Right lobe of liver (tissue), 4 donors: ENCODE data around the gene OSBPL5.

Experiments
- POLR2A ChIP-seq: fragments of 450-650 bp; IDR thresholded peaks from one replicate; pipeline ENCODE4 v1.6.1; 2017; ENCODE audit warnings: antibody characterized with exemption, mild to moderate bottlenecking
- TF ChIP-seq, protein P1 (sequence below), 4 donors: fragments of 200-600 bp in 3 of 4; fragments of 450-650 bp in 1 of 4; IDR thresholded peaks; one replicate each; pipeline versions ENCODE4 v1.5.1 to v1.8.0; 2016 to 2022; ENCODE audit warnings: antibody characterized with exemption in 4 of 4, mild to moderate bottlenecking in 2 of 4
- donor health status: DM: no; HTN: no; CAD: no.
- donor health status: DM: no; HTN: no; CAD: no.
- donor health status: DM: no; HTN: yes; CAD: no.

GRCh38 chr11:3060436-3061025 lies 104.6 kb downstream of the OSBPL5 start:
- TF ChIP-seq, protein P1, sequence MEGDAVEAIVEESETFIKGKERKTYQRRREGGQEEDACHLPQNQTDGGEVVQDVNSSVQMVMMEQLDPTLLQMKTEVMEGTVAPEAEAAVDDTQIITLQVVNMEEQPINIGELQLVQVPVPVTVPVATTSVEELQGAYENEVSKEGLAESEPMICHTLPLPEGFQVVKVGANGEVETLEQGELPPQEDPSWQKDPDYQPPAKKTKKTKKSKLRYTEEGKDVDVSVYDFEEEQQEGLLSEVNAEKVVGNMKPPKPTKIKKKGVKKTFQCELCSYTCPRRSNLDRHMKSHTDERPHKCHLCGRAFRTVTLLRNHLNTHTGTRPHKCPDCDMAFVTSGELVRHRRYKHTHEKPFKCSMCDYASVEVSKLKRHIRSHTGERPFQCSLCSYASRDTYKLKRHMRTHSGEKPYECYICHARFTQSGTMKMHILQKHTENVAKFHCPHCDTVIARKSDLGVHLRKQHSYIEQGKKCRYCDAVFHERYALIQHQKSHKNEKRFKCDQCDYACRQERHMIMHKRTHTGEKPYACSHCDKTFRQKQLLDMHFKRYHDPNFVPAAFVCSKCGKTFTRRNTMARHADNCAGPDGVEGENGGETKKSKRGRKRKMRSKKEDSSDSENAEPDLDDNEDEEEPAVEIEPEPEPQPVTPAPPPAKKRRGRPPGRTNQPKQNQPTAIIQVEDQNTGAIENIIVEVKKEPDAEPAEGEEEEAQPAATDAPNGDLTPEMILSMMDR (IDR thresholded peaks at IDR 0.05), result no peak
- TF ChIP-seq POLR2A, result no peak
